ENCODE results near the gene VWA1.

DNA sequence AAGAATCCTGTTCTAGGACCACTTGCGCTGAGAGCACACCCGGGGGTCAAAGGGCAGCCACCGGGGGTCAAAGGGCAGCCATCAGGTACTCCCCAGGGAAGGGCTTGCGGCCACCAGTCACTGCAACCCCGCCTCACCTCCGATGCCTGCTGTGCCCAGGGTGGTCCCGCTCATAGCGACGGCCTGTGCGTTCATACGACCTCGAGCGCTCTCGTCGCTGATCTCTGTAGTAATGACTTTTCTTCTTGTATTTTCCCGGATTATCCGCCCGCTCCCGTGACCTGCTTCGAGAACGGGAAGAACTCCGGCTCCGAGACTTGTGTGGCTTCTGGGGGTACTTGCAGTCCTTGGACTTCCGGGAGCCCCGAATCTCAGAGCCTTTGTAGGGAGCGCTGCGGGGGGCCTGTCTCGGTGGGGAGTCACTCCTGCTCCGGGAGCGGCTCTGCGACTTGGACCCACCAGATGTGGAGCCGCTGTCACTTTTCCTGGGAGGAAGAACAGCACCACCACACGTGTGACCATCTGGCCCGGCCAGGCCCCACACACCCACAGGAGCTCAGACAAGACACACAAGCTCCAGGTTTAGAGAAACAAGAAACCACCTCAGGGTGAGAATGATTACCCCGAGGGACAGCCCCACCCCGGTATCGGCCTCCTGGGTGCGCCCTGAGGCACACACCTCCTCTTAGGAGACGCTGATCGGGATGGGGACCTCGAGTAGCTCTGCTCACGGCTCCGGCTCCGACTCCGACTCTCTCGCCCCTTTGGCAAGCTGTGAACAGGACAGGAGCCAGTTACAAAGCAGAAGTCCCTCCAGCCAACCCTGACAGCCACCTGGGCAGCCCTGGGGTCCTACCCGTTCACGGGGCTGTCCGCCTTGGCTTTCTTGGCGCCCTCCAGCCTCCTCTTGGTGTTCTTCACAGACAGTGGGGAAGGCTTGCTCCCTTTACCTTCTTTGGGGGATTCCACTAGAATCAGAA, 48.1 kb upstream of the VWA1 start:
- TF ChIP-seq NR3C1 (IDR thresholded peaks at IDR 0.05) (no peak), RAD21 (conservative IDR thresholded peaks at IDR 0.05 in 1 of 2, IDR thresholded peaks at IDR 0.05 in 1 of 2) (no peak), TFCP2L1 (CRISPR knock-in tag; IDR thresholded peaks at IDR 0.05) (no peak), POLR2AphosphoS2 (conservative IDR thresholded peaks at IDR 0.05; ENCODE audit: low read length) (no peak), MAZ (IDR thresholded peaks at IDR 0.05; ENCODE audit: borderline replicate concordance, low read depth, low read length) (no peak)
- TF ChIP-seq, protein P1, sequence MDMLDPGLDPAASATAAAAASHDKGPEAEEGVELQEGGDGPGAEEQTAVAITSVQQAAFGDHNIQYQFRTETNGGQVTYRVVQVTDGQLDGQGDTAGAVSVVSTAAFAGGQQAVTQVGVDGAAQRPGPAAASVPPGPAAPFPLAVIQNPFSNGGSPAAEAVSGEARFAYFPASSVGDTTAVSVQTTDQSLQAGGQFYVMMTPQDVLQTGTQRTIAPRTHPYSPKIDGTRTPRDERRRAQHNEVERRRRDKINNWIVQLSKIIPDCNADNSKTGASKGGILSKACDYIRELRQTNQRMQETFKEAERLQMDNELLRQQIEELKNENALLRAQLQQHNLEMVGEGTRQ (IDR thresholded peaks at IDR 0.05) = no peak
- TF ChIP-seq, protein P2, sequence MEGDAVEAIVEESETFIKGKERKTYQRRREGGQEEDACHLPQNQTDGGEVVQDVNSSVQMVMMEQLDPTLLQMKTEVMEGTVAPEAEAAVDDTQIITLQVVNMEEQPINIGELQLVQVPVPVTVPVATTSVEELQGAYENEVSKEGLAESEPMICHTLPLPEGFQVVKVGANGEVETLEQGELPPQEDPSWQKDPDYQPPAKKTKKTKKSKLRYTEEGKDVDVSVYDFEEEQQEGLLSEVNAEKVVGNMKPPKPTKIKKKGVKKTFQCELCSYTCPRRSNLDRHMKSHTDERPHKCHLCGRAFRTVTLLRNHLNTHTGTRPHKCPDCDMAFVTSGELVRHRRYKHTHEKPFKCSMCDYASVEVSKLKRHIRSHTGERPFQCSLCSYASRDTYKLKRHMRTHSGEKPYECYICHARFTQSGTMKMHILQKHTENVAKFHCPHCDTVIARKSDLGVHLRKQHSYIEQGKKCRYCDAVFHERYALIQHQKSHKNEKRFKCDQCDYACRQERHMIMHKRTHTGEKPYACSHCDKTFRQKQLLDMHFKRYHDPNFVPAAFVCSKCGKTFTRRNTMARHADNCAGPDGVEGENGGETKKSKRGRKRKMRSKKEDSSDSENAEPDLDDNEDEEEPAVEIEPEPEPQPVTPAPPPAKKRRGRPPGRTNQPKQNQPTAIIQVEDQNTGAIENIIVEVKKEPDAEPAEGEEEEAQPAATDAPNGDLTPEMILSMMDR (IDR thresholded peaks at IDR 0.05) = no peak
